G401.6 (cell line): ENCODE data around the gene MIB2.
"Not testable (repeated sequence)": the region's sequence is repeated elsewhere in the genome, so short reads cannot be mapped to it uniquely, and the experiment has no call there.

Source experiments
- FAIRE-seq: peaks from 2 replicates; lab custom pipeline; 2012; peaks lifted over from hg19 to GRCh38; lab: Jason Lieb, UNC

The MIB2 gene

GRCh38 chr1:1615256-1616044 lies at the start of gene MIB2:
Gene MIB2 (plus strand): TSS chr1:1615500. CDS start chr1:1623453, 7,953 bp downstream.
- FAIRE-seq = peak; percentile 94

DNA sequence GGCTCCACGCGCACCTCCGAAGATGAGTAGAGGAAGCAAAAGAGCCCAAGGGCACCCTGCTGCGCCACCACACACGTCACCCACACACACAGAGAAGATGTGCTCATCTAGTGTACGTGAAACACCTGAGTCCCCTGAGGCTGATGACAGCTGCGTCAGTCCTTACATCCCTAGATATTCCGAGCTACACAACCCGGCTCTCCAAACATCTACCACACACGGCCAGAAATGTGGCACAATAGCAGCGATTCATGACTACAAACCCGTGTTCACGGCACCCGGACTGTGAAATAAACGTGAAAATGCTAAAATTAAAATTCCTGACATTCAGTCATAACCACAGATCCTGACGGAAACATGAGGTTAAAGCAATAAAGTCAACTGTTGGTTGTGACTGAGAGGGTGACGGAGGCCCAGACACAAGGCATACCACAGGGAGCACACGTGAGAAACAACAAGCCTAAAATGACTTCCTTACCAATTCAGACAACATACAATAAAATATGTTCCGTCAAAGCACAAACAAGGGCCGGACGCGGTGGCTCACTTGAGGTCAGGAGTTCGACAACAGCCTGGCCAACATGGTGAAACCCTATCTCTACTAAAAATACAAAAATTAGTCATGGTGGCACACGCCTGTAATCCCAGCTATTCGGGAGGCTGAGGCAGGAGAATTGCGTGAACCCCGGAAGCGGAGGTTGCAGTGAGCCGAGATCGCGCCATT lies 48.0 kb upstream of the MIB2 start:
- no peak for FAIRE-seq

DNA sequence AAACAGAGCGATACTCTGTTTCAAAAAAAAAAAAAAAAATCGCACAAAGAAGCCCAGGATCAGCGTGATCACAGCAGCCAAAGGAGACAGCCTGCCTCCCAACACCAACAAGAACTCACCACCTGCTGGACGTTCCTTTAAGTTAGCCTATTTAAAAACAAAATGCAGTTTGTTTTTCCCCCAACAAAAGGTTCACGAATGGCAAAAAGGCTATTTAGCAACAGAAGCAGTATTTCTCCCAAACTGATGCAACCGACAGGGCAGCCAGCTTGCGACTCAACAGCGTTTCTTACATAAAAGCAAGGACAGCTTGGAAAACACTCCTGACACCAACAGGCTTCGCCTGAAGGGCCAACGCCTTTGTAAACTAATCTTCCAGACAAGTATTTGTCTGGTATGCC lies 47.4 kb upstream of the MIB2 start:
- no peak for FAIRE-seq

DNA sequence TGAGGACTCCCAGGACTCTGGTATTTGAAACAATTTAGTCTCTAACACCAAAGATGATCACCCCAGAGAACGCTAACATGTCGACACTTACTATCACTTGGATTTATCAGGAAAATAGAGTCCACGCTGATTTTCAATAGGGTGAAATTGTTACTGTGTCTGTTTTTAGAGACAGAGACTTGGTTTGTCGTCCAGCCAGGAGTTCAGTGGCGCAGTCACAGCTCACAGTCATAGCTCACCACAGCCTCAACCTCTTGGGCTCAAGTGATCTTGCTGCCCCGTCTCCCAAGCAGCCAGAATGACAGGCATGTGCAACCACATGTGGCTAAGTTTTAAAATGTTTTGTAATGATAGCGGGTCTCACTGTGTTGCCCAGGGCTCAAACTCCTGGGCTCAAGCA lies 46.0 kb upstream of the MIB2 start:
- no peak for FAIRE-seq

DNA sequence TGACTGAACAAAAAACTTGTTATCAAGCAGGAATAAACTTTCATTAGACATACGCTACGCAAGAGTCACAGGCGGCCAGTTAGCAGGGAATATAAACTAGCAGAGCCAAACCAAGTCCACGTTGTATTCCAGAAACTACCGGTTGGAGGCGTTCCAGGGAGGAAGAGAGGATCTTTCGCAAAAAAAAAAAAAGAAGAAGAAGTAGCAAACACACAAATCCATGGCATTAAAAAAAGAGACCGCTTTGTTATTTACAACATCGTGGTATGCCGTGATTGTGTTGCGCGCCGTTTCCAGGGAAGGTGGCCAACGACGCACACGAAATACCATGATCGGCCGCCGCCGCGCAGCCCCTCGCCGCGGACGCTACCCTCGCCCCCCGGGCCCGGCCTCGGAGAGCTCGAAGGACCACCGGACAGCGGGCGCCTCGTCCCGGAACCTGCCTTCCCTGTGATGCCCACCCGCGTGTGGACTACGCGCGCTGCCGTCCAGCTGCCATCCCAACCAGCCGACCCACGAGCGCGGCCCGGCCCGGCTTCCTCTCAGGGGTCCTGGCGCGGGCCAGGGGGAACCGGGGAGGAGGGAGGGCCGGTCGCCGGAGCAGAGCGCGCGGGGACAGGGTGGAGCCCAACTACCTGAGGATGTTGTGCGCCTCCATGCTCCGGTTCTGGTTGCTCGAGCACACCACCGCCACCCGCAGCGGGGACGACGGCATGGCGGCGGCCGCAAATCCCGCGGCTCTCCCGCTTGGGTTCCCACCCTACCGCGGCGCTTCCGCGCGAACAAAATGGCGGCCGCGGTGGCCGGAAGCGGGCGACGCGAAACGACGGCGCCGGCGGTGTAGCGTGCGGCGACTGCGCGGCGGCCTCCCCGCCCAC lies 41.2 kb upstream of the MIB2 start:
- no peak for FAIRE-seq

GRCh38 chr1:1574721-1575537 lies 40.4 kb upstream of the MIB2 start, which contains the start of gene SSU72:
Gene SSU72 (minus strand): TSS chr1:1574863. CDS start chr1:1574557, 306 bp downstream.
- FAIRE-seq = no peak

GRCh38 chr1:1577367-1578011 lies 37.8 kb upstream of the MIB2 start:
- no peak for FAIRE-seq

- FAIRE-seq = no peak
These were observed 36.8 kb upstream of the MIB2 start for GRCh38 chr1:1578371-1578940.

DNA sequence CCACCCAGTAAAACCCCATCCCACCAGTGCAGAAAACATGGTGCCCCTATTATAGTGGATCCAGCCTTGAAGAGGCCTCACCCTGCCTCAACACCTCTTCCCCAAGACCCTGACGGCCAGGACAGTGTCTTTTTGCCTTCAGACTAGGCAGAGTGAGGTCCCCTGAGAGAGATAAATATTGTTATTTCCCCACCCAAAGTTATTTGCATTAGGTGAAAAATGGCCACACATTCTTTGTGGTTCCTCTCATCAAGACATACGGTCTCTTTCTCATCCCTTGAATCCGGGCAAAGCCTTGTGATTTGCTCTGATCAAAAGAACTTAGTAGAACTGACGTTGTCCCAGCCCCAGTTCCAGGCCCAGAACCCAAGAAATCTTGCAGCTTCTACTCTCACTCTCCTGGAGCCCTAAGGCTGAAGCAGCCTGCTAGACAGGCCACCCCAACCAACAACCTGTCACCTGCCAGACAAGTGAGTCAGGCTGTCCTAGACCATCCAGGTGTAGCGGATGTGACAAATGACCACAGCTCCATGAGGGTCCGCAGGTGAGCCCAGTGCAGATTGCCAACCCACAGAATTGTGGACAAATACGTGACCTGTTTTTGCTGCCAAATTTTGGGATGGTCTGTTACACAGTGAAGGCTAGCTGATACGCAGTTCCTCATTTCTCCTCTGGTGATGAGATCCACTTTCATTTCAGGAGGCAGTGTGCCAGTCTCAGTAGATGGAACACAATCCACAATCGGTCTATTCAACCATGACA lies 32.5 kb upstream of the MIB2 start:
- FAIRE-seq = no peak

GRCh38 chr1:1583347-1584010 lies 31.8 kb upstream of the MIB2 start:
- FAIRE-seq = no peak

DNA sequence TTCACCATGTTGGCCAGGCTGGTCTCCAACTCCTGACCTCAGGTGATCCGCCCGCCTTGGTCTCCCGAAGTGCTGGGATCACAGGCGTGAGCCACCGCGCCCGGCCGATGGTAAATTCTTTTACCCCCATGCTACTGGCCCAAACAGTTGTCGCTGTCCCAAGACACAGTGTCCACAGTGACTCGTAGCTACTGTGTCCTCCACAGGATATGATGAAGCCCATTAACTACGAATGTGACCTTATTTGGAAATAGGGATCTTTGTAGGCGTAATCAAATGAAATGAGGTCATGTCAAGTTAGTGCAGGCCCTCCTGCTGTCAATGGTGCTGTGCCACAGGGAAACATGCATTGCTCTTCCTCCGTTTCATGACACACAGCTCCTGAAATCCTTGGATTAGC lies 23.8 kb upstream of the MIB2 start:
- FAIRE-seq = no peak

- FAIRE-seq = no peak
These were observed 21.3 kb upstream of the MIB2 start for GRCh38 chr1:1593834-1594601.

GRCh38 chr1:1594602-1595260 lies 20.6 kb upstream of the MIB2 start:
- no peak for FAIRE-seq

GRCh38 chr1:1595341-1595740 lies 20.0 kb upstream of the MIB2 start:
- FAIRE-seq = not testable (repeated sequence)

GRCh38 chr1:1596493-1597274 lies 18.6 kb upstream of the MIB2 start:
- FAIRE-seq = no peak

GRCh38 chr1:1597275-1597930 lies 17.9 kb upstream of the MIB2 start:
- FAIRE-seq = no peak
